HG03066 (cell line): ENCODE measurements around the gene P2RX7.

Source experiments
- ATAC-seq: cut with Tn5 transposase; IDR thresholded peaks from one replicate; pipeline ENCODE4 v1.9.1; 2021; ENCODE audit warnings: low read depth; ENCODE audit not compliant: unreplicated experiment

Gene P2RX7

GRCh38 chr12:121108492-121108891 is 24.2 kb upstream of the P2RX7 start:
- ATAC-seq: no peak

- ATAC-seq: no peak
Measured at GRCh38 chr12:121110211-121110940, 22.3 kb upstream of the P2RX7 start.

GRCh38 chr12:121111684-121112083 is 21.0 kb upstream of the P2RX7 start:
- no peak for ATAC-seq

GRCh38 chr12:121112496-121112895 is 20.2 kb upstream of the P2RX7 start:
- no peak for ATAC-seq

- ATAC-seq: no peak
Measured at GRCh38 chr12:121113057-121113456, 19.6 kb upstream of the P2RX7 start.

- ATAC-seq: no peak
Measured at GRCh38 chr12:121114019-121114639, 18.5 kb upstream of the P2RX7 start.

- no peak for ATAC-seq
Measured at GRCh38 chr12:121114806-121115205, 17.9 kb upstream of the P2RX7 start.

GRCh38 chr12:121115530-121115929 is 17.1 kb upstream of the P2RX7 start:
- no peak for ATAC-seq

GRCh38 chr12:121116318-121117225 is 16.1 kb upstream of the P2RX7 start:
- ATAC-seq: no peak

- no peak for ATAC-seq
Measured at GRCh38 chr12:121117226-121117777, 15.4 kb upstream of the P2RX7 start.

GRCh38 chr12:121120323-121120722 is 12.4 kb upstream of the P2RX7 start:
- ATAC-seq: no peak

- no peak for ATAC-seq
Measured at GRCh38 chr12:121120989-121121755, 11.5 kb upstream of the P2RX7 start.

- ATAC-seq: no peak
Measured at GRCh38 chr12:121121805-121122204, 10.9 kb upstream of the P2RX7 start.

GRCh38 chr12:121123488-121123887 is 9.2 kb upstream of the P2RX7 start:
- no peak for ATAC-seq

- no peak for ATAC-seq
Measured at GRCh38 chr12:121124402-121125109, 8.1 kb upstream of the P2RX7 start.

GRCh38 chr12:121127501-121127900 is 5.2 kb upstream of the P2RX7 start:
- ATAC-seq: no peak

- peak; percentile 82 for ATAC-seq
Measured at GRCh38 chr12:121128908-121129810, 3.5 kb upstream of the P2RX7 start.

- ATAC-seq: no peak
Measured at GRCh38 chr12:121129811-121130147, 2.9 kb upstream of the P2RX7 start.

- ATAC-seq: no peak
Measured at GRCh38 chr12:121130866-121131373, 1.8 kb upstream of the P2RX7 start.
